ENCODE data around the gene AHNAK. TPM values are rescaled to one million over a fixed set of nuclear protein-coding genes. Genes with fewer than 3 reads are reported as not detected.
"Not testable (repeated sequence)": the region's sequence is repeated elsewhere in the genome, so short reads cannot be mapped to it uniquely, and the experiment has no call there.

Gene AHNAK
- total RNA-seq, 3 donors from 2014 or later, result 12.3 to 22.7 (median 13.3) TPM

- Mint-ChIP-seq H3K4me3 (no peak overlapping the region), H3K36me3 (ENCODE audit: insufficient read depth) (no peaks in the 10 kb centered on the region), H3K4me1 (ENCODE audit: low read depth) (peaks cover 2% of the 10 kb centered on the region), H3K27me3 (ENCODE audit: low read depth) (no peaks in the 10 kb centered on the region), H3K9me3 (no peaks in the 10 kb centered on the region)
- DNase-seq, result no peak
- no peak for ATAC-seq
Observed at GRCh38 chr11:62464655-62465054, 82.0 kb downstream of the AHNAK start.

DNA sequence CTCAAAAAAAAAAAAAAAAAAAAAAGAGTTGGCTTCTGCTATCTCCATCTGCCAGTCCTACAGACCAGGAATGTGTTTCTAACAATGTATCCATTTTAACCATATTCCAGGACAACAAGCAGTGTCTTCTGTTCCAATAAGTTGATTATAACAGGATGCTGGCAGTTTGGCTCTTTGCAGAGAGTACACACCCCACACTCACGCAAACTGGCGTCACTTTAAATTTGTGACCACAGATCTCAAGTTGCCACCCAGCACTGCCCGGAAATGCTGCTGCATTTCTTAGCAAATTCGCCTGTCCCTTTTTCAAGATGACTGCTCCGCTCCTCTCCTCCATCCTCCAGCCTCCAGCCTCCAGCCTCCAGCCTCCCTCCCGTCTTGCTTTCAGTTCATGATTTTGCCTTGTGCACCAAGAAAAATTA, 83.5 kb downstream of the AHNAK start:
- ATAC-seq (no peak), DNase-seq (no peak)
- peaks cover 2% of the 10 kb centered on the region for H3K4me1 Mint-ChIP-seq (ENCODE audit: low read depth)

GRCh38 chr11:62462508-62462892, 84.1 kb downstream of the AHNAK start:
- Mint-ChIP-seq H3K4me3 (no peak overlapping the region), H3K9me3 (no peaks in the 10 kb centered on the region), H3K4me1 (ENCODE audit: low read depth) (peaks cover 2% of the 10 kb centered on the region), H3K27me3 (ENCODE audit: low read depth) (no peaks in the 10 kb centered on the region), H3K36me3 (ENCODE audit: insufficient read depth) (no peaks in the 10 kb centered on the region)
- DNase-seq, result no peak
- no peak for ATAC-seq

More for the DNA sequence above, 83.5 kb downstream of the AHNAK start:
- Mint-ChIP-seq H3K27me3 (ENCODE audit: low read depth) (no peaks in the 10 kb centered on the region), H3K4me3 (no peak overlapping the region), H3K36me3 (ENCODE audit: insufficient read depth) (no peaks in the 10 kb centered on the region), H3K9me3 (no peaks in the 10 kb centered on the region)

DNA sequence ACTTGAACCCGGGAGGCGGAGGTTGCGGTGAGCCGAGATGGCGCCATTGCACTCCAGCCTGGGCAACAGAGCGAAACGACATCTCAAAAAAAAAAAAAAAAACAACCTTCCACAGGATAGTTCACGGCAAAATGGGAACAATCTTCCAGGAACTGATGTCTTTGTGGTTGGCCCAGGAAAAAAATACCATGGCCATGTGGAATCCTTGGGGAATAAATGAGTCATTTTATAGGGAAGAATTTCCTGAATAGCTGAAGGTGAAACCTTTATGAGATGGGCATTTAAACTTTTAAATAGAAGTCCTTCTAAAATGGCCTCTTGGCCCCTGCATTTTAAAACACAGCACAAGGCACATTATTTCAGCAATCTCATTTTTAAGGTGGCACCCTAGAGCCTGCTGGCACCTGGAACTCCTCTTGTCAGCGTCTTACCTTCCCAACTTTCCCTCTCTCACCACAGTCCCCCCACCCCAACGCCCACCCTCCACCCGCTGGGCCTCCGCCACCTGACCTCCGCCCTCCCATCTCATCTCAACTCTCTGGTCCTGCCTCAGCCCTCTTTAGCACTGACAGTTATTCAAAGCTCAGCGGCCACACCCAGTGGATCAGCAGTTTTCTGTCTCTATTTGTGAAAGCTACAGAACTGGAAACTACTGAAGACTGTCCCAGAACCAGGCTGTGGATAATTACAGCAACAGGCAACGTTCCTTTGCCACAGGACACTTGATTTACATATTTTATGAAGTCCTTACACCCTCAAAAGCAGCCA, 84.7 kb downstream of the AHNAK start:
- peaks cover 2% of the 10 kb centered on the region for H3K4me1 Mint-ChIP-seq (ENCODE audit: low read depth)
- H3K4me3 Mint-ChIP-seq, result no peak overlapping the region
- no peaks in the 10 kb centered on the region for H3K36me3 Mint-ChIP-seq (ENCODE audit: insufficient read depth)
- ATAC-seq, result no peak
- no peak for DNase-seq
- H3K9me3 Mint-ChIP-seq, result no peaks in the 10 kb centered on the region
- no peaks in the 10 kb centered on the region for H3K27me3 Mint-ChIP-seq (ENCODE audit: low read depth)

GRCh38 chr11:62459080-62459479, 87.5 kb downstream of the AHNAK start:
- no peak for ATAC-seq
- no peaks in the 10 kb centered on the region for H3K9me3 Mint-ChIP-seq
- H3K27me3 Mint-ChIP-seq (ENCODE audit: low read depth), result no peaks in the 10 kb centered on the region
- no peaks in the 10 kb centered on the region for H3K36me3 Mint-ChIP-seq (ENCODE audit: insufficient read depth)
- no peak overlapping the region for H3K4me3 Mint-ChIP-seq
- no peak for DNase-seq
- H3K4me1 Mint-ChIP-seq (ENCODE audit: low read depth), result peaks cover 2% of the 10 kb centered on the region

DNA sequence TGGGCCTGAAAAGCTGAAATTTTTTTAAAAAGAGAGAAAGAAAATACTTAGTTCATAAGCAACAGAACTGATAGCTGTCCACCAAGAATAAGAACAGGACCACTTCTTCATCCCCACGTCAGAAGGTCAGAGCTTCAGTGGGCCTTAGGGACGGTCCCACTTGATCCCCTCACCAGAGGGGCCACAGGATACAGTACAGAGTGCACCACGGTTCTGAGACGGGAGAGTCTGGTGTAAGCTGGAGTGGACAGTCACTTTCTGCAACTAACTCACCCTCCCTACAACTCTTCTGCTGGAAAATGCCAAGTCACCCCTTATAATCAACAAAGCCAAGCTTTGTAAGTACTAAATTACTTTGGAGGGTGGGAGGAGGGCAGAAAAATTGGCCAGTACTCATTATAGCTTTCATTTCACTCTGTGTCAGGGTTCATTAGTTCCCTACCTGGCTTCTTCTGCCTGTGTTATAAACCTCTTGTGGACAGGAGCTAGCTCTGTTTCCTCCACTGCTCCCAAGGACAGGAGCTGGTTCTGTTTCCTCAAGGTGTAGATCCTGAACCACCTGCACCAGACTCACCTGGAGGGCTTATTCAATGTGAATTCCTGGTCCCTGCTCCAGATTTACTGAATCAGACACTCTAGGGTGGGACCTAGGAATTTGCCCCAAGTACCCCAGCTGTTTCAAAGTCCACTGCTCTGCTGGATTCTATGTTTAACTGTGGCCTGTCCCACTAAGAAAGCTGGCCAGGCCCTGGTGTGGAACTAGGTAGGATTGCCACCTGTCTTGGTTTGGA, 88.2 kb downstream of the AHNAK start:
- Mint-ChIP-seq H3K27me3 (ENCODE audit: low read depth) (no peaks in the 10 kb centered on the region), H3K9me3 (no peaks in the 10 kb centered on the region), H3K36me3 (ENCODE audit: insufficient read depth) (no peaks in the 10 kb centered on the region), H3K4me3 (no peak overlapping the region), H3K4me1 (ENCODE audit: low read depth) (peaks cover 2% of the 10 kb centered on the region)
- ATAC-seq (no peak), DNase-seq (no peak)

GRCh38 chr11:62457478-62457877, 89.1 kb downstream of the AHNAK start:
- Mint-ChIP-seq H3K27me3 (ENCODE audit: low read depth) (no peaks in the 10 kb centered on the region), H3K36me3 (ENCODE audit: insufficient read depth) (no peaks in the 10 kb centered on the region), H3K4me1 (ENCODE audit: low read depth) (no peaks in the 10 kb centered on the region), H3K9me3 (no peaks in the 10 kb centered on the region), H3K4me3 (no peak overlapping the region)
- no peak for ATAC-seq
- no peak for DNase-seq

GRCh38 chr11:62456630-62457029, 90.0 kb downstream of the AHNAK start:
- no peak for ATAC-seq
- H3K9me3 Mint-ChIP-seq, result no peaks in the 10 kb centered on the region
- H3K4me1 Mint-ChIP-seq (ENCODE audit: low read depth), result no peaks in the 10 kb centered on the region
- H3K36me3 Mint-ChIP-seq (ENCODE audit: insufficient read depth), result no peaks in the 10 kb centered on the region
- no peaks in the 10 kb centered on the region for H3K27me3 Mint-ChIP-seq (ENCODE audit: low read depth)
- H3K4me3 Mint-ChIP-seq, result no peak overlapping the region
- DNase-seq, result no peak

GRCh38 chr11:62452839-62453468, 93.7 kb downstream of the AHNAK start:
- H3K4me3 Mint-ChIP-seq, result no peak overlapping the region
- H3K36me3 Mint-ChIP-seq (ENCODE audit: insufficient read depth), result no peaks in the 10 kb centered on the region
- ATAC-seq (no peak), DNase-seq (no peak)
- no peaks in the 10 kb centered on the region for H3K4me1 Mint-ChIP-seq (ENCODE audit: low read depth)
- H3K9me3 Mint-ChIP-seq, result no peaks in the 10 kb centered on the region
- H3K27me3 Mint-ChIP-seq (ENCODE audit: low read depth), result no peaks in the 10 kb centered on the region

DNA sequence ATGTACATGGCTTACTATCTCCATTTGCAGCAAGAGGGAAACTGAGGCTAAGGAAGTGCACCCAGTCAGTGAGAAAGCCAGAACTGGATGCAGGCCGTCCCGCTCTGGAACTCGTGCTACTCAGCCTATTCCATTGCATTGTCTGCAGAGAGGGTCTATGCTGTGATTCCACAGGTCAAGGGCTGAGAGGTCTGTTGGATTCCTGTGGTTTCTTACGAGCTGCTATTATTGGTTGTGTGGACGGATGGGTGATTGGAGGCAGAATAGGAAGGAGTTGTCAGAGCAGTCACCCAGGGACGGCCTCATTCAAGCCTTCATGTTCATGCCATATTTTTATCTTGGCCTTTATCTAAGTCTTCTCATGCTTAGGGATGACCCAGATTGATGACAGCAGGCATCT, 94.3 kb downstream of the AHNAK start:
- no peaks in the 10 kb centered on the region for H3K36me3 Mint-ChIP-seq (ENCODE audit: insufficient read depth)
- H3K4me3 Mint-ChIP-seq, result no peak overlapping the region
- no peaks in the 10 kb centered on the region for H3K4me1 Mint-ChIP-seq (ENCODE audit: low read depth)
- H3K27me3 Mint-ChIP-seq (ENCODE audit: low read depth), result peaks cover 4% of the 10 kb centered on the region
- DNase-seq (no peak), ATAC-seq (no peak)
- no peaks in the 10 kb centered on the region for H3K9me3 Mint-ChIP-seq

DNA sequence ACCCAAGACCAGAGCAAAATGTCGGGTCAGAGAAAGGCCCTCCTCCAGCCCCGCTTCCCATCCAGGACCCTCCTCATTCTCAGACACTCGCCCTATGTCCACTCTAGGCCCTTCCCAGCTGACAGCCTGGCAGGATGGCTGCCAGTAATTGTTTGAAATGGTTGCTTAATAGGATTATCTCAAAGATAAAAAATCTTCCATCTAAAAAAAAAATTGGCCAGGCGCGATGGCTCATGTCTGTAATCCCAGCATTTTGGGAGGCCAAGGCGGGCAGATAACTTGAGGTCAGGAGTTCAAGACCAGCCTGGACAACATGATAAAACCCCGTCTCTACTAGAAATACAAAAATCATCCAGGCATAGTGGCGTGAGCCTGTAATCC, 95.4 kb downstream of the AHNAK start:
- no peak for ATAC-seq
- H3K36me3 Mint-ChIP-seq (ENCODE audit: insufficient read depth), result no peaks in the 10 kb centered on the region
- no peak overlapping the region for H3K4me3 Mint-ChIP-seq
- no peaks in the 10 kb centered on the region for H3K9me3 Mint-ChIP-seq
- no peak for DNase-seq
- no peaks in the 10 kb centered on the region for H3K4me1 Mint-ChIP-seq (ENCODE audit: low read depth)
- H3K27me3 Mint-ChIP-seq (ENCODE audit: low read depth), result peaks cover 12% of the 10 kb centered on the region

DNA sequence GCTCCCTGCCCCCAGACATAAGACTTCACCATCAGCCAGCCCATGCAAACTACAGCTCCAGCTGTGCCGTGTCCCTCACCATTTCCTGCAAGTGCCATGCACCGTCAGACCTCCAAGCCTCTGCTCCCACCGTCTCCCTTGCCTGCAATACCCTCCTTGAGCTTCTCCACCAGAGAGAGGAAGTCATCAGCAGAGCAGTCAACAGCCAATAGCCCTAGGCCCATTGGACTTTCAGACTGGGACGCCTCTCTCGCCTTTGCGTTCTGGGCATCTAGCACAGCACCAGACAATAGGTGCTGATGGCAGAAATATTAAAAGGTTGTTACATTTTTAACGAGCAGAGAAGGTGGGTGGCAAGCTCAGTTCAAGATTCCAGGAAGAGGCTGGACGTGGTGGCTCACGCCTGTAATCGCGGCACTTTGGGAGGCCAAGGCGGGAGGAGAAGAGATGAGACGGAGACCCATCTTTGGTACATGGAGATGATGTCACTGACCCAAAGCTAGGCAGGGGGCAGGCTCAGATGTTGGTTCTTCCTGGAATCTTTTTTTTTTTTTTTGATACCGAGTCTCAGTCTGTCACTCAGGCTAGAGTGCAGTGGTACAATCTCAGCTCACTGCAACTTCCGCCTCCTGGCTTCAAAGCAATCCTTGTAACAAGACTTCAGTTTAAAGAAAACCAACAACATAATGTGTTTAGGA, 95.9 kb downstream of the AHNAK start:
- no peaks in the 10 kb centered on the region for H3K36me3 Mint-ChIP-seq (ENCODE audit: insufficient read depth)
- no peaks in the 10 kb centered on the region for H3K4me1 Mint-ChIP-seq (ENCODE audit: low read depth)
- DNase-seq, result no peak
- H3K9me3 Mint-ChIP-seq, result no peaks in the 10 kb centered on the region
- peaks cover 14% of the 10 kb centered on the region for H3K27me3 Mint-ChIP-seq (ENCODE audit: low read depth)
- no peak overlapping the region for H3K4me3 Mint-ChIP-seq
- ATAC-seq, result no peak

DNA sequence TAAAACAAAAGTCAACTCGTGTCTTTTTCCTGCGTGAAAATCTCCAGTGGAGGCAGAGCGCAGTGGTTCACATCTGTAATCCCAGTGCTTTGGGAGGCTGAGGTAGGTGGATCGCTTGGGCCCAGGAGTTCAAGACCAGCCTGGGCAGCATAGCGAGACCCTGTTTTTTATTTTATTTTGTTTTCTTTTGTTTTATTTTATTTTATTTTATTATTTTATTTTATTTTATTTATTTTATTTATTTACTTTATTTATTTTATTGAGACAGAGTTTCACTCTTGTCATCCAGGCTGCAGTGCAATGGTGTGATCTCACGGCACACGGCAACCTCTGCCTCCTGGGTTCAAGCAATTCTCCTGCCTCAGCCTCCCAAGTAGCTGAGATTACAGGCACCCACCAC, 96.7 kb downstream of the AHNAK start:
- H3K4me3 Mint-ChIP-seq; H3K9me3 Mint-ChIP-seq; ATAC-seq; H3K36me3 Mint-ChIP-seq (ENCODE audit: insufficient read depth); DNase-seq; H3K4me1 Mint-ChIP-seq (ENCODE audit: low read depth): not testable (repeated sequence)
- H3K27me3 Mint-ChIP-seq (ENCODE audit: low read depth), result peaks cover 19% of the 10 kb centered on the region

GRCh38 chr11:62449451-62449851, 97.2 kb downstream of the AHNAK start:
- Mint-ChIP-seq H3K9me3 (no peaks in the 10 kb centered on the region), H3K36me3 (ENCODE audit: insufficient read depth) (no peaks in the 10 kb centered on the region), H3K4me1 (ENCODE audit: low read depth) (peaks cover 5% of the 10 kb centered on the region), H3K4me3 (no peak overlapping the region), H3K27me3 (ENCODE audit: low read depth) (peaks cover 20% of the 10 kb centered on the region)
- ATAC-seq (no peak), DNase-seq (no peak)

Measured in activated T-cell treated with anti-CD3 and anti-CD28 coated beads, Interleukin-2, amount 50 U/mL, for 4 hours (primary cell).